Right cardiac atrium (tissue), 5 donors: Measurements from ENCODE around the gene CHKA. TPM values are rescaled to one million over a fixed set of nuclear protein-coding genes. Genes with fewer than 3 reads are reported as not detected.
A peak's percentile ranks its signal among the peaks of the same experiment; 100 is the strongest.

Source experiments
- ATAC-seq, 2 donors: fragments of 200-7000 bp; cut with Tn5 transposase; one replicate each; pipeline versions ENCODE4 v1.8.0 to v1.9.1; 2020; ENCODE audit warnings: moderate library complexity in 2 of 2, mild to moderate bottlenecking in 1 of 2
- DNase-seq, 3 donors: peaks; one replicate each; pipeline ENCODE4 v3.0.0-alpha.2; 2020
- H3K27ac ChIP-seq: one replicate; pipeline ENCODE4 v1.5.1; 2013; ENCODE audit warnings: mild to moderate bottlenecking, low read length, control low read depth, moderate library complexity
- H3K27me3 ChIP-seq: one replicate; pipeline ENCODE4 v1.6.1; 2013; ENCODE audit not compliant: control insufficient read depth, insufficient read depth
- H3K4me1 ChIP-seq: one replicate; pipeline ENCODE4 v1.6.1; 2013; ENCODE audit warnings: low read length; ENCODE audit not compliant: control insufficient read depth, insufficient read depth
- H3K4me3 ChIP-seq: one replicate; pipeline ENCODE4 v1.5.1; 2013; ENCODE audit warnings: low read length, control low read depth
- H3K9me3 ChIP-seq: one replicate; pipeline ENCODE4 v1.6.1; 2013; ENCODE audit warnings: low read length; ENCODE audit not compliant: control insufficient read depth
- WGBS: extraction: QIAGEN DNeasy Blood & Tissue Kit; methylation state at CpG from one replicate; pipeline ENCODE4 v1.1.7; 2013; 5-methylcytosine and 5-hydroxymethylcytosine counted together
- intact Hi-C, 4 donors: fragments of 100-400 bp; cut with DNase I; formaldehyde crosslinking; loops; one replicate each; pipeline versions ENCODE4 v1.11.0 to v1.14.0; 2022 to 2023
- polyA plus RNA-seq: library from polyadenylated mRNA; stranded (reverse); fragments of 200-250 nt; gene quantifications from one replicate; pipeline ENCODE4 v1.2.3, GENCODE V29; 2013
- total RNA-seq, 4 donors: library from RNA; stranded (reverse); fragmentation: NEBNext Ultra II Directional; extraction: Animal tissue kit (Norgen Biotek cat#: 25700); gene quantifications; one replicate each; pipeline ENCODE4 v1.2.1, GENCODE V29; 2021
- donor health status: healthy with polysubstance abuse.
- donor health status: DM: no; HTN: yes; CAD: no.
- donor health status: DM: no; HTN: no; CAD: no.
- donor health status: DM: no; HTN: yes; CAD: no; lungs with severe emphysema.
- donor health status: DM: yes; HTN: yes; CAD: no.

The CHKA gene
- total and polyA plus RNA-seq, 5 donors, result 8.7 to 11.1 (median 10.2) TPM

DNA sequence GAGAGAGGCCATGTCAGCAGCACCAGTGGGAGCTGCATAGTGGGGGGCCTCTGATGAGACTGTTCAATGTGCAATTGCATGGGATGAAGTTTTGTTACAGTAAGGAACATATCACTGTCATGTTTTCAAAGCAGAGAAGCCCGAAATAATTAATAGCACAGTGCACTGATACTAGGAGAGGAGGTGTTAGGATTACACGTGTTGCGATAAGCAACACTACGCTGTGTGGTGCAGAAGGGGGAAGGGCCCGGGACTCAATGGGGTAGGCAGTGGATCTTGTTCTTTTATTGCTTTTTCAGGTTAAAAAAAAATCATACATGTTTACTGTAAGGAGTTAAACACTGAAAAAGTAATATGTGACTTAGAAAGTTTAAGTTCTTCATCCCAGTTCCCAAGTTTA lies 53.2 kb downstream of the CHKA start:
- no peak overlapping the region for H3K27ac ChIP-seq
- H3K4me3 ChIP-seq, result no peak overlapping the region
- H3K27me3 ChIP-seq, result no peaks in the 10 kb centered on the region
- no peak for DNase-seq
- no peaks in the 10 kb centered on the region for H3K9me3 ChIP-seq
- intact Hi-C loops, result no loop called here
- no peaks in the 10 kb centered on the region for H3K4me1 ChIP-seq
- peak; percentile 46 to 72 for ATAC-seq
- WGBS, result 64% methylated on average over 5 of the region's 5 CpGs

DNA sequence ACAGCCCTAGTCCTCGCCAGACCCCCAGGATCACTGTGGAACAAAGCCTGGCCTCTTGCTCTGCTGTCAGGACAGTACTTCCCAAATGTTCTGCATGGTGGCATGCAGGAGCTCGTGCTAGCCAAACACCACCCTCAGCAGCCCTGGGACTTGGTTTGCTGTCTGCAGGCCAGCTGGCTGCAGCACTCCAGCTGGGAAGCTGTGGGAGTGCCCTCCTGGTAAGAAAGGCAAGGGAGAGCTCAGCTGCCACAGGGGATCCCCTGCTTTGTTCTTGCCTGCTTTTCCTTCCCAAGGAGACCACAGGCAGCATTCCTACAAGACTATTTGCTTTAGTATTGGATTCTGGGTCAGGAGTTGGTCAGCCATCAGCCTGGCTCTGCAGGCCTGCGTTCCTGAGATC lies 54.4 kb downstream of the CHKA start:
- H3K27me3 ChIP-seq, result no peaks in the 10 kb centered on the region
- peak in 1 of 2 donors; percentile 22 for ATAC-seq
- H3K9me3 ChIP-seq, result no peaks in the 10 kb centered on the region
- H3K4me3 ChIP-seq, result no peak overlapping the region
- H3K27ac ChIP-seq, result no peak overlapping the region
- no peaks in the 10 kb centered on the region for H3K4me1 ChIP-seq
- intact Hi-C loops, result no loop called here
- peak in 1 of 3 donors; percentile 25 for DNase-seq
- WGBS, result 82% methylated on average over 3 of the region's 3 CpGs

GRCh38 chr11:68065841-68066240 lies 55.3 kb downstream of the CHKA start:
- DNase-seq (no peak), ATAC-seq (no peak)
- H3K27ac ChIP-seq, result no peak overlapping the region
- H3K9me3 ChIP-seq, result no peaks in the 10 kb centered on the region
- intact Hi-C loops, result no loop called here
- H3K4me3 ChIP-seq, result no peak overlapping the region
- no peaks in the 10 kb centered on the region for H3K4me1 ChIP-seq
- H3K27me3 ChIP-seq, result no peaks in the 10 kb centered on the region
- WGBS, result 94% methylated on average over 5 of the region's 5 CpGs

- 69% methylated on average over 2 of the region's 2 CpGs for WGBS
- DNase-seq (no peak), ATAC-seq (peak in 1 of 2 donors; percentile 56)
- Histone ChIP-seq H3K9me3 (no peaks in the 10 kb centered on the region), H3K27ac (no peak overlapping the region), H3K4me3 (no peak overlapping the region), H3K27me3 (no peaks in the 10 kb centered on the region), H3K4me1 (no peaks in the 10 kb centered on the region)
- intact Hi-C loops, result no loop called here
These were observed 56.3 kb downstream of the CHKA start for GRCh38 chr11:68064926-68065325.

- no peak overlapping the region for H3K4me3 ChIP-seq
- no peak overlapping the region for H3K27ac ChIP-seq
- ATAC-seq, result no peak
- no peaks in the 10 kb centered on the region for H3K27me3 ChIP-seq
- no peaks in the 10 kb centered on the region for H3K4me1 ChIP-seq
- no peak for DNase-seq
- H3K9me3 ChIP-seq, result no peaks in the 10 kb centered on the region
- WGBS, result 92% methylated on average over 7 of the region's 7 CpGs
- intact Hi-C loops, result no loop called here
These were observed 59.7 kb downstream of the CHKA start for GRCh38 chr11:68061508-68061907.

- intact Hi-C loops, result no loop called here
- ATAC-seq (no peak), DNase-seq (no peak)
- Histone ChIP-seq H3K27me3 (no peaks in the 10 kb centered on the region), H3K9me3 (no peaks in the 10 kb centered on the region), H3K4me3 (no peak overlapping the region), H3K27ac (no peak overlapping the region), H3K4me1 (no peaks in the 10 kb centered on the region)
- WGBS, result 96% methylated on average over 4 of the region's 4 CpGs
These were observed 63.4 kb downstream of the CHKA start for GRCh38 chr11:68057807-68058206.

DNA sequence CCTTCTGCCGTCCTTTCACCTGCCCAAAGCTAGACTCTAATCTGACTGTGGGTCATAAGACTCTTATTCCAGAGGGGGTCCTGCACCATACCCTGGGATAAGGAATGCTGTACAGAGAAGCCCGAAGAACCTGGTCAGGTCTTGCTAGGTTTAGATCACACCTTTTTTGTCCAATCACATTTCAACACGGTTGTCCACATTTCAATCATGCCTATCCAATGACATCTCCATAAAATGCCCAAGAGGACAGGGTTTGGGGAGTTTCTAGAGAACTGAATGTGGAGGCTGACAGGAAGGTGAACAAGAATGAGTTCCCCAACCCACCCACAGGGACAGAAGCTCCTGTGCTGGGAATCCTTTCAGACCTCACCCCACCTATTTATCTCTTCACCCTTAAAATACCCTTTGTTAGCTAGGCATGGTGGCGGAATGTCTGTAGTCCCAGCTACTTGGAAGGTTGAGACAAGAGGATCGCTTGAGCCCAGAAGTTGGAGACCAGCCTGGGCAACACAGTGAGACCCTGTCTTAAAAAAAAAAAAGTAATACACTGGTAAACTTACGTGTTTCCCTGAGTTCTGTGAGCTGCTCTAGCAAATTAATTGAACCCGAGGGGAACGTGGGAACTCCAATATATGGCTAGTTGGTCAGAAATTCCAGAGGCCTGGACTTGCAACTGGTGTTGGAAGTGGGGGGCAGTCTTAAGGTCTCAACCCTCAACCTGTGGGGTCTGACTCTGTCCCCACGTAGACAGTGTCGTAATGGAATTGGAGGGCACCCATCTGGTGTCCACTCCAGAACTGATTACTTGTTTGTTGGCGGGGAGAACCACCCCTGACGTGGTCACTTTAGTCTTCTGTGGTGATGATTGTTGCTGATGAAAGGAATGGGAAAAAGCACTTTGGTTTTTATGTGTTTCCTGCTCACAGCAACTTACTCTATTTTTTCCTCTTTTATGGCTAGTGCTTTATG lies 64.6 kb downstream of the CHKA start:
- intact Hi-C loops, result no loop called here
- WGBS, result 90% methylated on average over 12 of the region's 12 CpGs
- Histone ChIP-seq H3K27me3 (no peaks in the 10 kb centered on the region), H3K9me3 (no peaks in the 10 kb centered on the region), H3K4me3 (no peak overlapping the region), H3K4me1 (no peaks in the 10 kb centered on the region), H3K27ac (no peak overlapping the region)
- DNase-seq (no peak), ATAC-seq (no peak)

DNA sequence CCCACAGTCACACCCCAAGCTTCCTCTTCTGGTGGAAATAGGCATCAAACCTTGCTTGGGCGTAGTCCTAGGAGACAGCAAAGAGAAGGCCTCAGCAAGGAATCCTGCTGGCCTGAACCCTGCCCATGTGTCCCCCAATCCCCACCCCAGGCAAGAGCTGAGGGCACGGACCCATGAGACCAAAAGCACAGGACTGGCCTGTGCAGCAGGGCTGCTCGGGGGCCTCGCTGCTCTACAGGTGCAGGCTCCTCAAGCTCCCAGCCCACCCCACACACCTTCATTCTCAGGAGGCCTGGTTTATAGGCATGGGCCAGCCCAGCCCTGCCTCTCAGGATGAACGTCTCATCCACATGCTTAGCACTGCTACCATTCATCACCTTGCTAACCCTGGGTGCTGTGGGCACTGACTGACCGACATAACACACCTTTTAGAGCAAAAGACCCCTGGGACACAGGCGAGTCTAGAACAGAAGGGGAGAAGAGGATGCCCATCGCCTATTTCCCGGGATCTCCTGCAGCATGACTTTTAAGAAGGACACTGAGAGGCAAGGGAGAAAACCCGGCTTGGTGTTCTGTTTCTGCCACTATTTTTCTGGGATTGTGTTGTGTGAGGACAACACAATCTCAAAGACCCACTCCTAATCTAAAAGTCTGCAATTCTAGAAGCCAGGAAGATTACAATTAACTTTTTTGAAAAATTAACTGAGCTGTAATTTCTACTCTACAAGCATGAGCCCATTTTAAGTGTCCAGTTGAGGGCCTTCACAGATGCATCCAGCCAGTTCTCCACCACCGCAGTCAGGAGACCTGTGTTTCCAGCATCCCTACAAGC lies 67.0 kb downstream of the CHKA start:
- WGBS, result 90% methylated on average over 11 of the region's 11 CpGs
- intact Hi-C loops, result no loop called here
- no peaks in the 10 kb centered on the region for H3K27me3 ChIP-seq
- H3K9me3 ChIP-seq, result no peaks in the 10 kb centered on the region
- no peaks in the 10 kb centered on the region for H3K4me1 ChIP-seq
- DNase-seq (peak in 1 of 3 donors; percentile 39), ATAC-seq (no peak)
- no peak overlapping the region for H3K4me3 ChIP-seq
- no peak overlapping the region for H3K27ac ChIP-seq

DNA sequence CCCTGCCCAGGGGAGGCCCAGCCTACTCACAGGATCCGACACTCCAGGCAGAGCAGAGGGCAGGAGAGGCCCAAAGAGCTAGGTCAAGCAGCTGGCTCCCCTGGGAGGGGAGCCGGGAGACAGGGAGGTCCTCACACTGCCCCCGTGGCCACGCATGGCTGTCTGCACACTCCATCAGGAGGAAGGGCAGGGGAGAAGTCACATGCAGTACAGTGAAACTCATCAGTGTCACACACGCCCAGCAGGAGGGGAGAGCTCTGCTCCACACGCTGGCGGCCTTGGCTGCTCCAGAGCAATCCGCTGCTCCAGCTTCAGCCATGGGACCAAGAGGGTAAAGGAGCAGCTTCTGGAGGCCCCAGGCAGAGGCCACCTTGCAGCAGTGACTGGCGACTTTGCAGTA lies 68.1 kb downstream of the CHKA start:
- DNase-seq (peak in 2 of 3 donors; percentile 41 to 50), ATAC-seq (no peak)

DNA sequence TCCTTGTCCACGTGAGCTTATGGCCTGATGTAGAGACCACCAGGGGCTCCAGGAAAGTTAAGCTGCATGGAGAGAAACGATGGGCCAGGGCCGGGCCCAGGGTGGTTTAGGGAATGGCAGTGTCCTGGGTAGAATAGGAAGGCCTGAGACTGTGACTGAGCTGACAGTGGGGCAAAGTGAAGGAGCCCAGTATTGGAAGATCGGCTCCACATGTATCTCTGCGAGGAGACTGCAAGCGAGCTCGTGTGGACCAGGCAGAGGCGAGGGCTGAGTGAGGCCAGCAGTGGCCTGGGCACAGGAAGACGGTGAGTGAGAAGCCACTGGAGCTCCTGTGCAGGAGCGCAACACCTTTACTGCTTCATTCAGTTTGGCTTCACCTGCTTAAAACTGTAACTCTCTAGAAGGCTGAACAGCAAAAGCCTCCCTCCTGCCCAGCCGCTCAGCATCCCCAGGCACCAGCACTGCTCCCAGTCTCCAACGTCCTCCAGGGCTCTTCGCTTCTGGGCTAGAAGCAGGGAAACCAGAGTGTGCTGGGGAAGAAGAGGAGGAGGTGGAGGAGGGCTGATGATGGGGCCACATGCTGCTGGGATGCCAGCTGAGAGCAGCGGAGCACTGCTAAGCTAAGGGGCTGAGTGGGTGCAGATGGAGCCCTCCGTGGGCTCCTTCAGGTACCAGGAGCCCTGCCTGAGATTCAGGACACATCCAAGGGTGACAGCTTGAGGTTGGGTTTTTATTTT lies 68.9 kb downstream of the CHKA start:
- H3K27ac ChIP-seq, result no peak overlapping the region
- no peaks in the 10 kb centered on the region for H3K27me3 ChIP-seq
- intact Hi-C loops, result no loop called here
- H3K9me3 ChIP-seq, result no peaks in the 10 kb centered on the region
- DNase-seq (no peak), ATAC-seq (no peak)
- H3K4me3 ChIP-seq, result no peak overlapping the region
- 85% methylated on average over 15 of the region's 15 CpGs for WGBS
- no peaks in the 10 kb centered on the region for H3K4me1 ChIP-seq

More for the DNA sequence above, 68.1 kb downstream of the CHKA start:
- intact Hi-C loops, result no loop called here
- Histone ChIP-seq H3K4me1 (no peaks in the 10 kb centered on the region), H3K27me3 (no peaks in the 10 kb centered on the region), H3K4me3 (no peak overlapping the region), H3K9me3 (no peaks in the 10 kb centered on the region), H3K27ac (no peak overlapping the region)
- WGBS, result 69% methylated on average over 9 of the region's 9 CpGs
